Kidney (tissue), 22 donors: ENCODE results near the gene C3orf20. TPM values are rescaled to one million over a fixed set of nuclear protein-coding genes. Genes with fewer than 3 reads are reported as not detected.

Source experiments
- DNase-seq, 5 donors: peaks; one replicate each; pipeline ENCODE4 v3.0.0-alpha.2; 2013 to 2020
- FAIRE-seq: peaks from 2 replicates; lab custom pipeline; 2012; peaks lifted over from hg19 to GRCh38; lab: Jason Lieb, UNC
- H3K27ac ChIP-seq, 2 donors: one replicate each; pipeline ENCODE4 v1.7.0; 2013; ENCODE audit warnings: low read depth in 2 of 2, low read length in 2 of 2, inconsistent platforms in 1 of 2
- H3K27me3 ChIP-seq: one replicate; pipeline ENCODE4 v1.7.1; 2013; ENCODE audit warnings: low read length, inconsistent platforms; ENCODE audit not compliant: control insufficient read depth, insufficient read depth
- H3K36me3 ChIP-seq, 3 donors: one replicate each; pipeline versions ENCODE4 v1.7.0 to v1.7.1; 2013; ENCODE audit warnings: low read length in 3 of 3, control low read depth in 1 of 3, inconsistent platforms in 1 of 3; ENCODE audit not compliant: insufficient read depth in 3 of 3, control insufficient read depth in 2 of 3
- H3K4me1 ChIP-seq, 3 donors: one replicate each; pipeline versions ENCODE4 v1.7.0 to v1.7.1; 2013; ENCODE audit warnings: low read length in 3 of 3, inconsistent platforms in 1 of 3, low read depth in 1 of 3; ENCODE audit not compliant: control insufficient read depth in 2 of 3, insufficient read depth in 2 of 3
- H3K4me3 ChIP-seq, 3 donors: one replicate each; pipeline versions ENCODE4 v1.7.0 to v1.8.1; 2013; ENCODE audit warnings: low read length in 3 of 3, control low read depth in 1 of 3, inconsistent platforms in 1 of 3
- H3K9ac ChIP-seq, 3 donors: one replicate each; pipeline versions ENCODE4 v1.7.0 to v1.7.1; 2013; ENCODE audit warnings: low read length in 3 of 3, control low read depth in 1 of 3, inconsistent platforms in 1 of 3
- H3K9me3 ChIP-seq, 3 donors: one replicate each; pipeline versions ENCODE4 v1.7.0 to v1.7.1; 2013; ENCODE audit warnings: low read length in 3 of 3, control low read depth in 1 of 3, inconsistent platforms in 1 of 3; ENCODE audit not compliant: control insufficient read depth in 2 of 3, insufficient read depth in 1 of 3
- intact Hi-C: fragments of 100-400 bp; cut with DNase I; formaldehyde crosslinking; loops from one replicate; pipeline ENCODE4 v1.11.1; 2022
- long read RNA-seq, 10 donors: library from polyadenylated mRNA in 1 of 10; unstranded in 1 of 10; transcript quantifications; one replicate each; pipeline ENCODE4 v2.0.0 and lab custom pipeline, GENCODE V29; 2021 to 2026
- polyA plus RNA-seq: library from polyadenylated mRNA; stranded (reverse); fragments of 350-450 nt; fragmentation: Illumina TruSeq; extraction: RNeasy Lipid Tissue Mini Kit (QIAGEN cat#74804); gene quantifications from one replicate; pipeline ENCODE4 v1.2.3, GENCODE V29; 2014; ENCODE audit warnings: low read depth, low replicate concordance; ENCODE audit not compliant: insufficient read depth
- total RNA-seq: library from RNA; stranded (reverse); fragmentation: NEBNext Ultra II Directional; extraction: Animal tissue kit (Norgen Biotek cat#: 25700); gene quantifications from one replicate; pipeline ENCODE4 v1.2.1, GENCODE V29; 2021
- TF ChIP-seq, protein P1 (sequence below): IDR thresholded peaks from 3 replicates; pipeline ENCODE4 v1.5.1; 2012; ENCODE audit warnings: mild to moderate bottlenecking, moderate library complexity, borderline replicate concordance; ENCODE audit not compliant: insufficient read depth; ENCODE audit errors: extremely low read depth
- donor health status: control.
- donor health status: control.
- donor health status: control.
- donor health status: control.
- donor health status: control.
- donor health status: DM: yes; HTN: yes; CAD: no.
- donor health status: Normal renal cell carcinoma (clear cell type).

The C3orf20 gene
- 0.16 TPM for total RNA-seq
- polyA plus RNA-seq: not detected
- long read RNA-seq, donor 1: 0 reads
- long read RNA-seq, donor 2: 0 reads
- long read RNA-seq, donor 3: 0 reads
- long read RNA-seq, donor 4: 0 reads
- long read RNA-seq, donor 5: 0 reads
- long read RNA-seq, donor 6: 0 reads
- long read RNA-seq, donor 7, partial matches to known transcripts: 0 of 1 reads
- long read RNA-seq, donor 7, other reads (novel, unspliced or antisense): 1 of 1 reads
- long read RNA-seq, donor 8: 0 reads
- long read RNA-seq, donor 9: 0 reads
- long read RNA-seq, donor 10: 0 reads

DNA sequence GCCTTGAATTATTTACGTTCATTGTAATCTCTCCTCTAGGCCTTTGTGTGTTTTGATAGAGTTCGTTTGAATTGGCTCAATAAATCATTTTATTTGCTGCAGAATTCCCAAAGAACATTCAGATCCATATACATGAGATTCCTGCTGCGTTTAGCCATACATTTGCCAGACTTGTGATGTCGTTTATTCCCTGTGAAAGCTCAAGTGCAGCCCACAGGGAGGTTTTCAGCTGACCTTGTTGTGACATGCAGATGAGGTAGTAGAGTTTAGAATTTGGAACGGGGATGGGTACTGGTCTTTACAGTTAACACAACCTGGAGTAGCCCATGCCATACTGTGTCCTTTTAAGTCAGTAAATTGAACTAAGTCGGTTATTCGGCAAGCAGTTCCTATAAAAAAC lies at the start of gene C3orf20:
Gene C3orf20 (plus strand): TSS at position 301 of the 400 bp plus-strand sequence. CDS start 7,573 bp downstream, outside the sequence.
- no peak for FAIRE-seq
- no peaks in the 10 kb centered on the region for H3K9me3 ChIP-seq
- H3K36me3 ChIP-seq: peaks cover 2 to 27% (median 22%) of the 10 kb centered on the region in 3 donors

DNA sequence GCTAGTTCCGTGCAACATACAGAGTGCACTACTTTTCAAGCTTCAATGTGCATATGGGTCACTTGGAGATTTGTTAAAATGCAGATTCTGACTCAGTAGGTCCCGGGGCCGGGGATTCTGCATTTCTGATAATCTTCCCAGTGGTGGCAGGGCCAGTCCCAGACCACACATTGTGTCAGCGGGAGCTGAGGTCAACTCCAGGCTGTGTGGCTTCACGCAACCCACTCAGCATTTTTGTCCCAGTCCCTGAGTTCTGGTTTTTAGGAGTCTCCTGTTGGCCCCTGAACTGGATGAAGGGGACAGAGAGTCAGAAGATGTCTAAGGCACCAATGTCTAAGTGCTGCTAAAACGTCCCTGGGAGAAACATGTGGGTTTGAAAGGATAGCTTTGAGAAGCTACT lies 49.5 kb upstream of the C3orf20 start:
- H3K4me1 ChIP-seq: peaks cover 0 to 7% (median 0%) of the 10 kb centered on the region in 3 donors
- DNase-seq (no peak), FAIRE-seq (no peak)
- no peaks in the 10 kb centered on the region for H3K36me3 ChIP-seq
- no peaks in the 10 kb centered on the region for H3K27me3 ChIP-seq
- H3K9me3 ChIP-seq: no peaks in the 10 kb centered on the region
- intact Hi-C loops: no loop called here
- H3K4me3 ChIP-seq: no peak overlapping the region
- no peak overlapping the region for H3K9ac ChIP-seq
- no peak overlapping the region for H3K27ac ChIP-seq
- TF ChIP-seq, protein P1, sequence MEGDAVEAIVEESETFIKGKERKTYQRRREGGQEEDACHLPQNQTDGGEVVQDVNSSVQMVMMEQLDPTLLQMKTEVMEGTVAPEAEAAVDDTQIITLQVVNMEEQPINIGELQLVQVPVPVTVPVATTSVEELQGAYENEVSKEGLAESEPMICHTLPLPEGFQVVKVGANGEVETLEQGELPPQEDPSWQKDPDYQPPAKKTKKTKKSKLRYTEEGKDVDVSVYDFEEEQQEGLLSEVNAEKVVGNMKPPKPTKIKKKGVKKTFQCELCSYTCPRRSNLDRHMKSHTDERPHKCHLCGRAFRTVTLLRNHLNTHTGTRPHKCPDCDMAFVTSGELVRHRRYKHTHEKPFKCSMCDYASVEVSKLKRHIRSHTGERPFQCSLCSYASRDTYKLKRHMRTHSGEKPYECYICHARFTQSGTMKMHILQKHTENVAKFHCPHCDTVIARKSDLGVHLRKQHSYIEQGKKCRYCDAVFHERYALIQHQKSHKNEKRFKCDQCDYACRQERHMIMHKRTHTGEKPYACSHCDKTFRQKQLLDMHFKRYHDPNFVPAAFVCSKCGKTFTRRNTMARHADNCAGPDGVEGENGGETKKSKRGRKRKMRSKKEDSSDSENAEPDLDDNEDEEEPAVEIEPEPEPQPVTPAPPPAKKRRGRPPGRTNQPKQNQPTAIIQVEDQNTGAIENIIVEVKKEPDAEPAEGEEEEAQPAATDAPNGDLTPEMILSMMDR: no peak

More for the DNA sequence above, at the start of gene C3orf20:
- no peaks in the 10 kb centered on the region for H3K4me1 ChIP-seq
- TF ChIP-seq, protein P1: no peak
- intact Hi-C loops: loop anchor here (5.0 kb wide), 1 partner anchor 247 kb away; no protein-coding TSS in a partner anchor
- H3K27ac ChIP-seq: no peak within 1 kb of the TSS
- no peaks in the 10 kb centered on the region for H3K27me3 ChIP-seq
- no peak within 1 kb of the TSS for H3K4me3 ChIP-seq
- no peak for DNase-seq
- H3K9ac ChIP-seq: no peak within 1 kb of the TSS

DNA sequence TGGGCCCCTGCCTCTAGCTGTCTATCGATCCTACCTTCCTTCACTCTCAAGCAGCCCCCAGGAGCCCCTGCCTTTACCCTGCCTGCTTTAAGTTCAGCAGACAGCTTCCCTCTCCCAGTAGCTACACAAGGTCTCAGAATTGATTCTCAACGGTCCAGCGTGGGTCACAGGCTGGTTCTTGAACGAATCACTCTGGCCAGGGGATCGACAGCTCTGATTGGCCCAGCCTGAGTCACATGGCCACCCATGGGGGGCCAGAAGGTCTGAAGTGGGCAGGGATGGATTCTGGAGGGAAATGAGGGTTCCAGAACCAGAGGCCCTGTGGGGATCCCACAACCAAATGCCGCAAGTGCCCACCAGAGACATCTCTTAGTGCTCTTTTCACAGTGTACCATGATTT lies 47.1 kb upstream of the C3orf20 start:
- Histone ChIP-seq H3K4me1 (peaks cover 0 to 7% (median 0%) of the 10 kb centered on the region in 3 donors), H3K9me3 (no peaks in the 10 kb centered on the region), H3K9ac (no peak overlapping the region), H3K36me3 (no peaks in the 10 kb centered on the region), H3K4me3 (no peak overlapping the region), H3K27ac (no peak overlapping the region), H3K27me3 (no peaks in the 10 kb centered on the region)
- FAIRE-seq: no peak
- TF ChIP-seq, protein P1: no peak
- intact Hi-C loops: no loop called here
- DNase-seq: no peak
